ENCODE measurements around the gene ANKMY1. TPM values are rescaled to one million over a fixed set of nuclear protein-coding genes. Genes with fewer than 3 reads are reported as not detected.
A peak's percentile ranks its signal among the peaks of the same experiment; 100 is the strongest.

ANKMY1 gene
- total and polyA plus RNA-seq, 4 donors, result 9.3 to 34.8 (median 14.8) TPM

- H3K27ac ChIP-seq (ENCODE audit: low read depth in 1 of 2, low read length in 1 of 2), result no peak overlapping the region
- H3K27me3 ChIP-seq (ENCODE audit: control insufficient read depth in 3 of 3, insufficient read depth in 3 of 3, low read length in 2 of 3), result peaks cover 0 to 16% (median 2%) of the 10 kb centered on the region in 3 donors
- WGBS, 2 donors, result 9 to 18% methylated on average over 46 to 55 of the region's 55 CpGs
- no peak overlapping the region for H3K4me3 ChIP-seq
- H3K9ac ChIP-seq (ENCODE audit: insufficient read depth in 1 of 2, low read length in 2 of 2), result no peak overlapping the region
- TF ChIP-seq CTCF (IDR thresholded peaks at IDR 0.05; ENCODE audit: control extremely low read depth, extremely low read depth), result no peak
- H3K36me3 ChIP-seq (ENCODE audit: control insufficient read depth in 4 of 4, insufficient read depth in 4 of 4, low read length in 4 of 4), result no peaks in the 10 kb centered on the region
- peaks cover 0 to 7% (median 0%) of the 10 kb centered on the region in 4 donors for H3K9me3 ChIP-seq (ENCODE audit: control insufficient read depth in 4 of 4, insufficient read depth in 3 of 4, low read length in 3 of 4)
- peaks cover 0 to 17% (median 14%) of the 10 kb centered on the region in 5 donors for H3K4me1 ChIP-seq (ENCODE audit: control insufficient read depth in 5 of 5, insufficient read depth in 5 of 5, low read length in 5 of 5)
- DNase-seq (peak; percentile 18 to 58 (median 41)), ATAC-seq (ENCODE audit: insufficient read depth, low FRiP score) (no peak)
These were observed 101.9 kb downstream of the ANKMY1 start for GRCh38 chr2:240455647-240456446.

GRCh38 chr2:240455272-240455646 lies 102.5 kb downstream of the ANKMY1 start:
- Histone ChIP-seq H3K9me3 (ENCODE audit: control insufficient read depth in 4 of 4, insufficient read depth in 3 of 4, low read length in 3 of 4) (peaks cover 0 to 7% (median 0%) of the 10 kb centered on the region in 4 donors), H3K36me3 (ENCODE audit: control insufficient read depth in 4 of 4, insufficient read depth in 4 of 4, low read length in 4 of 4) (no peaks in the 10 kb centered on the region), H3K27me3 (ENCODE audit: control insufficient read depth in 3 of 3, insufficient read depth in 3 of 3, low read length in 2 of 3) (peaks cover 0 to 16% (median 2%) of the 10 kb centered on the region in 3 donors), H3K4me1 (ENCODE audit: control insufficient read depth in 5 of 5, insufficient read depth in 5 of 5, low read length in 5 of 5) (peaks cover 0 to 17% (median 14%) of the 10 kb centered on the region in 5 donors), H3K27ac (ENCODE audit: low read depth in 1 of 2, low read length in 1 of 2) (no peak overlapping the region), H3K4me3 (no peak overlapping the region), H3K9ac (ENCODE audit: insufficient read depth in 1 of 2, low read length in 2 of 2) (no peak overlapping the region)
- WGBS, 2 donors, result 20 to 40% methylated on average over 7 of the region's 7 CpGs
- no peak for TF ChIP-seq CTCF (IDR thresholded peaks at IDR 0.05; ENCODE audit: control extremely low read depth, extremely low read depth)
- DNase-seq (no peak), ATAC-seq (ENCODE audit: insufficient read depth, low FRiP score) (no peak)

GRCh38 chr2:240454106-240454901 lies 103.5 kb downstream of the ANKMY1 start:
- DNase-seq (no peak), ATAC-seq (ENCODE audit: insufficient read depth, low FRiP score) (no peak)
- H3K36me3 ChIP-seq (ENCODE audit: control insufficient read depth in 4 of 4, insufficient read depth in 4 of 4, low read length in 4 of 4), result no peaks in the 10 kb centered on the region
- WGBS, 2 donors, result 17 to 36% methylated on average over 35 of the region's 35 CpGs
- no peak for TF ChIP-seq CTCF (IDR thresholded peaks at IDR 0.05; ENCODE audit: control extremely low read depth, extremely low read depth)
- H3K9me3 ChIP-seq (ENCODE audit: control insufficient read depth in 4 of 4, insufficient read depth in 3 of 4, low read length in 3 of 4), result peaks cover 0 to 7% (median 0%) of the 10 kb centered on the region in 4 donors
- peaks cover 0 to 16% (median 2%) of the 10 kb centered on the region in 3 donors for H3K27me3 ChIP-seq (ENCODE audit: control insufficient read depth in 3 of 3, insufficient read depth in 3 of 3, low read length in 2 of 3)
- H3K27ac ChIP-seq (ENCODE audit: low read depth in 1 of 2, low read length in 1 of 2), result no peak overlapping the region
- H3K9ac ChIP-seq (ENCODE audit: insufficient read depth in 1 of 2, low read length in 2 of 2), result no peak overlapping the region
- H3K4me1 ChIP-seq (ENCODE audit: control insufficient read depth in 5 of 5, insufficient read depth in 5 of 5, low read length in 5 of 5), result peaks cover 0 to 17% (median 14%) of the 10 kb centered on the region in 5 donors
- H3K4me3 ChIP-seq, result no peak overlapping the region
